Esophagus squamous epithelium (tissue), 4 donors: Measurements from ENCODE around the gene DDX24.

Experiments used
- POLR2A ChIP-seq, 4 donors: fragments of 450-650 bp; IDR thresholded peaks; one replicate each; pipeline ENCODE4 v1.6.1; 2017; ENCODE audit warnings: antibody characterized with exemption in 4 of 4, mild to moderate bottlenecking in 4 of 4, moderate library complexity in 3 of 4
- TF ChIP-seq, protein P1 (sequence below), 6 experiments: fragments of 450-650 bp in 4 of 6; fragments of 200-600 bp in 2 of 6; sonication (generic) in 2 of 6; IDR thresholded peaks; one replicate each; pipeline ENCODE4 v1.5.1; 2016 to 2019; ENCODE audit warnings: antibody characterized with exemption in 6 of 6, mild to moderate bottlenecking in 4 of 6, moderate library complexity in 4 of 6

DNA sequence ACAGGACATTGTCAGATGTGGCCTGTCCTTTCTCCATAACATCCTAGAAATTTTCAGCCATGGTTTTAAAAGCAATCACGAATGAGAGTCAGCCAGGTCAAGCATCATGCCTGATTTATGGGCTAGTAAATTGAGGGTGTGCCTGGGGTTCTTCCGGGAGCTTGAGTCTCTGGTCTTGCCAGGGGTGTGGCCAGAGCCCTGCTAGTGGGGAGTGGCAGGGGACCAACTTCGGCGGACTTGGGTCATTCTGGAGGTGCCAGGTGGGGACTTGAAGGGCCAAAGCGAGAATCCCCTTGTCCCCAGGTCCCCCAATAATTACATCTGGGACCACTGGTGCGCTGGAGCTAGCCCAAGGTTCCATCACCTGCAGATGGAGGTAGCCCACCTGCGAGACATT is 49.1 kb downstream of the DDX24 start:
- TF ChIP-seq, protein P1, sequence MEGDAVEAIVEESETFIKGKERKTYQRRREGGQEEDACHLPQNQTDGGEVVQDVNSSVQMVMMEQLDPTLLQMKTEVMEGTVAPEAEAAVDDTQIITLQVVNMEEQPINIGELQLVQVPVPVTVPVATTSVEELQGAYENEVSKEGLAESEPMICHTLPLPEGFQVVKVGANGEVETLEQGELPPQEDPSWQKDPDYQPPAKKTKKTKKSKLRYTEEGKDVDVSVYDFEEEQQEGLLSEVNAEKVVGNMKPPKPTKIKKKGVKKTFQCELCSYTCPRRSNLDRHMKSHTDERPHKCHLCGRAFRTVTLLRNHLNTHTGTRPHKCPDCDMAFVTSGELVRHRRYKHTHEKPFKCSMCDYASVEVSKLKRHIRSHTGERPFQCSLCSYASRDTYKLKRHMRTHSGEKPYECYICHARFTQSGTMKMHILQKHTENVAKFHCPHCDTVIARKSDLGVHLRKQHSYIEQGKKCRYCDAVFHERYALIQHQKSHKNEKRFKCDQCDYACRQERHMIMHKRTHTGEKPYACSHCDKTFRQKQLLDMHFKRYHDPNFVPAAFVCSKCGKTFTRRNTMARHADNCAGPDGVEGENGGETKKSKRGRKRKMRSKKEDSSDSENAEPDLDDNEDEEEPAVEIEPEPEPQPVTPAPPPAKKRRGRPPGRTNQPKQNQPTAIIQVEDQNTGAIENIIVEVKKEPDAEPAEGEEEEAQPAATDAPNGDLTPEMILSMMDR (IDR thresholded peaks at IDR 0.05): no peak
- TF ChIP-seq POLR2A (IDR thresholded peaks at IDR 0.05): no peak
